PC-9 (cell line): Measurements from ENCODE around the gene AP3S1. TPM values are rescaled to one million over a fixed set of nuclear protein-coding genes. Genes with fewer than 3 reads are reported as not detected.
"Not testable (repeated sequence)": the region's sequence is repeated elsewhere in the genome, so short reads cannot be mapped to it uniquely, and the experiment has no call there.

Source experiments
- BruUV-seq: library from RNA; stranded (reverse); fragments of 400-500 nt; replicated peaks from 2 replicates; lab custom pipeline; 2021; lab: Mats Ljungman, UMichigan
- CTCF ChIA-PET: fragments of 300-600 bp; sonication (Branson Sonifier 250); formaldehyde crosslinking; loops from one replicate; lab custom pipeline; 2022; ENCODE audit warnings: antibody characterized with exemption; lab: Charles Lee
- POLR2A ChIA-PET: fragments of 300-600 bp; sonication (Branson Sonifier 250); formaldehyde crosslinking; loops from one replicate; lab custom pipeline; 2022; ENCODE audit warnings: antibody characterized with exemption; ENCODE audit not compliant: unreplicated experiment; lab: Charles Lee
- DNase-seq, 2 experiments: peaks; one replicate each; pipeline versions ENCODE4 v3.0.0 to v3.0.0-alpha.2; 2015 to 2022; ENCODE audit warnings: mixed read lengths in 1 of 2
- H2AFZ ChIP-seq: fragments of 200-600 bp; sonication (generic); 2 replicates; pipeline ENCODE4 v1.8.1; 2017; ENCODE audit warnings: antibody characterized with exemption
- H3F3A ChIP-seq: fragments of 200-600 bp; sonication (generic); 2 replicates; pipeline ENCODE4 v1.8.1; 2017; ENCODE audit warnings: antibody characterized with exemption, mild to moderate bottlenecking, low read depth; ENCODE audit not compliant: insufficient read depth
- H3K27ac ChIP-seq: fragments of 200-600 bp; sonication (generic); 2 replicates; pipeline ENCODE4 v1.6.1; 2016; ENCODE audit warnings: mixed run types
- H3K27me3 ChIP-seq: fragments of 200-600 bp; sonication (generic); 2 replicates; pipeline ENCODE4 v1.6.1; 2016; ENCODE audit warnings: low read depth, mixed run types; ENCODE audit not compliant: insufficient read depth
- H3K36me3 ChIP-seq: fragments of 200-600 bp; sonication (generic); 2 replicates; pipeline ENCODE4 v1.6.1; 2016; ENCODE audit warnings: low read depth, mixed run types
- H3K4me1 ChIP-seq: fragments of 200-600 bp; sonication (generic); replicated peaks from 2 replicates; pipeline ENCODE4 v1.6.1; 2016; ENCODE audit warnings: mixed run types; ENCODE audit not compliant: insufficient read depth
- H3K4me2 ChIP-seq: fragments of 200-600 bp; sonication (generic); 2 replicates; pipeline ENCODE4 v1.6.1; 2017; ENCODE audit warnings: mixed run types
- H3K4me3 ChIP-seq: fragments of 200-600 bp; sonication (generic); 2 replicates; pipeline ENCODE4 v1.6.1; 2016; ENCODE audit warnings: mixed run types
- H3K79me2 ChIP-seq: fragments of 200-600 bp; sonication (generic); 2 replicates; pipeline ENCODE4 v1.6.1; 2017; ENCODE audit warnings: low read depth, mixed run types
- H3K9me2 ChIP-seq: fragments of 200-600 bp; sonication (generic); 2 replicates; pipeline ENCODE4 v1.8.1; 2017; ENCODE audit warnings: mild to moderate bottlenecking; ENCODE audit not compliant: insufficient read depth
- H3K9me3 ChIP-seq: fragments of 200-600 bp; sonication (generic); 2 replicates; pipeline ENCODE4 v1.8.1; 2016; ENCODE audit warnings: low read depth; ENCODE audit not compliant: insufficient read depth
- H4K20me1 ChIP-seq: fragments of 200-600 bp; sonication (generic); 2 replicates; pipeline ENCODE4 v1.8.1; 2017; ENCODE audit not compliant: insufficient read depth
- EZH2 ChIP-seq: fragments of 200-600 bp; sonication (generic); IDR thresholded peaks from 2 replicates; pipeline ENCODE4 v1.8.0; 2017; ENCODE audit warnings: antibody characterized with exemption, low read depth
- intact Hi-C: fragments of 100-400 bp; cut with micrococcal nuclease; formaldehyde crosslinking; loops from one replicate; pipeline ENCODE4 v1.10.0; 2022; ENCODE audit not compliant: unreplicated experiment
- total RNA-seq: library from RNA; stranded (reverse); gene quantifications from 2 replicates; pipeline ENCODE4 v1.2.3, GENCODE V29; 2021
- TF ChIP-seq, protein P1 (sequence below): fragments of 200-600 bp; sonication (generic); conservative IDR thresholded peaks from 2 replicates; pipeline ENCODE4 v1.6.1; 2017; ENCODE audit warnings: mixed run types, antibody characterized with exemption, mild to moderate bottlenecking, moderate library complexity

AP3S1 gene
- total RNA-seq, 1 experiment from 2014 or later, result 49.1 TPM

DNA sequence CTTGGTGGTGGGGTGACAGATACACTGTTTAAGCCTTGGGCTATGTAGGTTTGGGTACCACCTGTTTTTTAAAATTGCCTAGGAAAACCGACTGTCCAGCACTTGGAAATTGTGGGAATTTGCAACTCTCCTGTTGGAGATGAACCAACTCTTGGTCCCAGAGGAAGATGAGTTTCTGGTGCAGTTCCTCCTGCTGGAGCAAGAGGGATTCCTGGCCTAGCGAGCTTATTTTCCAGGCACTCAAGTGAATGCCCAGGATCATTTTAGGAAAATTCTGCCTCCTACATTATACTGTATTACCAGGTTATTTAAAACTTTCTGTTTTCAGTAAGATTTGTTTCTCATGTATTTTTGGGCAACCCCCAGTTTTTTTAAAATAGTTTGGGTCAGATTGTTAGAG is 33.7 kb downstream of the AP3S1 start:
- Histone ChIP-seq H3K36me3 (no peaks in the 10 kb centered on the region), H3K9me3 (no peaks in the 10 kb centered on the region), H3K4me1 (peaks cover 16% of the 10 kb centered on the region), H2AFZ (no peak overlapping the region), H3K79me2 (no peaks in the 10 kb centered on the region), H3K27me3 (no peaks in the 10 kb centered on the region), H3K9me2 (no peaks in the 10 kb centered on the region), H3K4me3 (no peak overlapping the region), H3K4me2 (no peak overlapping the region), H3F3A (peaks cover 8% of the 10 kb centered on the region; the same call in 1 of the 2 replicates), H4K20me1 (peaks cover 6% of the 10 kb centered on the region; the same call in 1 of the 2 replicates), H3K27ac (no peak overlapping the region)
- intact Hi-C loops, result no loop called here
- DNase-seq, result no peak
- ChIA-PET POLR2A (no interaction called here), CTCF (no interaction called here)
- BruUV-seq, result no TSS peak
- TF ChIP-seq, protein P1, sequence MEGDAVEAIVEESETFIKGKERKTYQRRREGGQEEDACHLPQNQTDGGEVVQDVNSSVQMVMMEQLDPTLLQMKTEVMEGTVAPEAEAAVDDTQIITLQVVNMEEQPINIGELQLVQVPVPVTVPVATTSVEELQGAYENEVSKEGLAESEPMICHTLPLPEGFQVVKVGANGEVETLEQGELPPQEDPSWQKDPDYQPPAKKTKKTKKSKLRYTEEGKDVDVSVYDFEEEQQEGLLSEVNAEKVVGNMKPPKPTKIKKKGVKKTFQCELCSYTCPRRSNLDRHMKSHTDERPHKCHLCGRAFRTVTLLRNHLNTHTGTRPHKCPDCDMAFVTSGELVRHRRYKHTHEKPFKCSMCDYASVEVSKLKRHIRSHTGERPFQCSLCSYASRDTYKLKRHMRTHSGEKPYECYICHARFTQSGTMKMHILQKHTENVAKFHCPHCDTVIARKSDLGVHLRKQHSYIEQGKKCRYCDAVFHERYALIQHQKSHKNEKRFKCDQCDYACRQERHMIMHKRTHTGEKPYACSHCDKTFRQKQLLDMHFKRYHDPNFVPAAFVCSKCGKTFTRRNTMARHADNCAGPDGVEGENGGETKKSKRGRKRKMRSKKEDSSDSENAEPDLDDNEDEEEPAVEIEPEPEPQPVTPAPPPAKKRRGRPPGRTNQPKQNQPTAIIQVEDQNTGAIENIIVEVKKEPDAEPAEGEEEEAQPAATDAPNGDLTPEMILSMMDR, result no peak
- no peak for TF ChIP-seq EZH2

- H3K4me3 ChIP-seq, H3F3A ChIP-seq, H3K27me3 ChIP-seq, H3K36me3 ChIP-seq, CTCF ChIA-PET, H3K9me2 ChIP-seq, H3K4me2 ChIP-seq, H4K20me1 ChIP-seq, POLR2A ChIA-PET, BruUV-seq, H2AFZ ChIP-seq, H3K79me2 ChIP-seq, H3K27ac ChIP-seq, DNase-seq, H3K9me3 ChIP-seq, intact Hi-C loops: not testable (repeated sequence)
- H3K4me1 ChIP-seq, result peaks cover 16% of the 10 kb centered on the region
These were observed 35.6 kb downstream of the AP3S1 start for GRCh38 chr5:115877342-115877741.

DNA sequence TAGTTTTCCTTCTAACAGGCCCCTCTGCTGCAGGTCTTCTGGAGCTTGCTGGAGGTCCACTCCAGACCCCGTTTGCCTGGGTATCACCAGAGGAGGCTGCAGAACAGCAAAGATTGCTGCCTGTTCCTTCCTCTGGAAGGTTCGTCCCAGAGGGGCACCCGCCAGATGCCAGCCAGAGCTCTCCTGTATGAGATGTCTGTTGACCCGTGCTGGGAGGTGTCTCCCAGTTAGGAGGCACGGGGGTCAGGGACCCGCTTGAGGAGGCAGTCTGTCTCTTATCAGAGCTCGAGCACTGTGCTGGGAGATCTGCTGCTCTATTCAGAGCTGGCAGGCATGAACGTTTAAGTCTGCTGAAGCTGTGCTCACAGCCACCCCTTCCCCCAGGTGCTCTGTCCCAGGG is 40.7 kb downstream of the AP3S1 start:
- H3K27ac ChIP-seq, H3K4me3 ChIP-seq, H3K9me3 ChIP-seq, H3K4me1 ChIP-seq, BruUV-seq, H3K36me3 ChIP-seq, H3F3A ChIP-seq, CTCF ChIA-PET, H3K27me3 ChIP-seq, H3K4me2 ChIP-seq, H3K79me2 ChIP-seq, POLR2A ChIA-PET, H2AFZ ChIP-seq, DNase-seq, intact Hi-C loops, H4K20me1 ChIP-seq, H3K9me2 ChIP-seq: not testable (repeated sequence)

DNA sequence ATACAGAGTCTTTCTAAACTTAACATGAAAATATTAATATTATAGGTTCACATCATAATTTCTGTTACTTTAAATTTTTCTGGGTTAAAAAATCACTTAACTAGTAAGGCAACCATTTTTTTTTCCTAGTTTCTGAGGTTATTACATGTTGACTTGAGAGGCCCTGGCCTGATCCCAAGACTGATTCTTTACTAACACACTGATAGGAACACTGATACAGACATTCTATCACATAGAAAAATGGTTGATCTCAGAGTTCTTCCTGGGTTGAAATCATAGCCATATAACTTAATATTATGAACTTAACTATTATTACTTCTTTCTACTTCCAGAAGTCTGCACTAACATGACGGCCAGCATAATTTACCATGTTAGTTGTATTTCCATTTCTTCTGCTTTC is 43.0 kb downstream of the AP3S1 start:
- Histone ChIP-seq H3K4me1 (no peaks in the 10 kb centered on the region), H3K79me2 (no peaks in the 10 kb centered on the region), H3K27ac (no peak overlapping the region), H3K4me2 (no peak overlapping the region), H3K9me3 (no peaks in the 10 kb centered on the region), H3K27me3 (no peaks in the 10 kb centered on the region), H3F3A (no peaks in the 10 kb centered on the region), H4K20me1 (no peaks in the 10 kb centered on the region), H3K4me3 (no peak overlapping the region), H3K9me2 (no peaks in the 10 kb centered on the region), H2AFZ (no peak overlapping the region), H3K36me3 (no peaks in the 10 kb centered on the region)
- ChIA-PET POLR2A (no interaction called here), CTCF (no interaction called here)
- intact Hi-C loops, result no loop called here
- no TSS peak for BruUV-seq
- TF ChIP-seq EZH2, result no peak
- TF ChIP-seq, protein P1, result no peak
- no peak for DNase-seq

GRCh38 chr5:115885208-115885607 is 43.5 kb downstream of the AP3S1 start:
- H3K4me3 ChIP-seq, H3K79me2 ChIP-seq, H3K9me3 ChIP-seq, H3K4me1 ChIP-seq, DNase-seq, H3K36me3 ChIP-seq, H3K4me2 ChIP-seq, H3K27ac ChIP-seq, intact Hi-C loops, H3K27me3 ChIP-seq, CTCF ChIA-PET, H2AFZ ChIP-seq, POLR2A ChIA-PET, BruUV-seq, H3K9me2 ChIP-seq, H3F3A ChIP-seq, H4K20me1 ChIP-seq: not testable (repeated sequence)
